HG02798 (cell line): ENCODE results near the gene CDC34.
"Not testable (repeated sequence)": the region's sequence is repeated elsewhere in the genome, so short reads cannot be mapped to it uniquely, and the experiment has no call there.

Experiments
- ATAC-seq: cut with Tn5 transposase; IDR thresholded peaks from one replicate; pipeline ENCODE4 v1.9.1; 2021; ENCODE audit warnings: mild to moderate bottlenecking; ENCODE audit not compliant: unreplicated experiment, poor library complexity

CDC34 gene

GRCh38 chr19:583198-583967, 51.8 kb downstream of the CDC34 start:
- ATAC-seq = no peak

GRCh38 chr19:583968-584239, 52.3 kb downstream of the CDC34 start:
- ATAC-seq = no peak

DNA sequence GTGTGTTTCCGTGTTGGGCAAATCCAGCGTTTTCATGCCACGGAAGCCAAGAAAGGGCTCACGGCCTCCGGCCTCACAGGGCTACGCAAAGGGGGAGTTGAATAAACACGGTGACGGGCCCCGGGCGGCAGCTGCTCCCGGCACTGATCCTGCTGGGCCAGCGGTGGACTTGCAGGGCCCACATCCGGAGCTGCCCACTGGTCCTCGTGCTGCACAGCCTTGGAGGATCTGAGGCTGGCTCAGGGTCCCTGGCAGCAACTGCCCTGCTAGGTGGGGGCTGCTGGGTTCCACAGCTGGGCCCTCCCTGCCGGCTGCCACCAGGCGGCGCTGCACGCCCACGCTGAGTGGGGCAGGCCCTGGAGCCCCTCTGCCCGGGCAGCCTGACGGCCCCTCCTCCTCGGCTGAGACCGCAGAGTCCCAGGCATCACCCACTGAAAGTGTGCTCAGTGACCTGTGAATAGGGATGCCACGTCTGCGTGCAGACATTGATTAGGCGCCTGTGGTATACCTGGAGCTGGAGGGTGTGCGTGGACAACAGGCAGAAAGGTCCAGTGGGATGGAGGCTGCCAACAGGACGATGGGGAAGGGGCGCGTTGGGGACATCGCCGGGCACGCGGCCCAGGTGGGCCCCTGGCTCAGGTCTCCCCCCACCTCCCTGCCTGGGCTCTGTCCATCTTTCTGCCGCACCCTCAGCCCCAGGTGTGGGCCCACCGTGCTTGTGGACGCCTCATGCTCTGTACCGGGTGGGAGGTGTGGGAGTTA, 52.9 kb downstream of the CDC34 start:
- no peak for ATAC-seq

DNA sequence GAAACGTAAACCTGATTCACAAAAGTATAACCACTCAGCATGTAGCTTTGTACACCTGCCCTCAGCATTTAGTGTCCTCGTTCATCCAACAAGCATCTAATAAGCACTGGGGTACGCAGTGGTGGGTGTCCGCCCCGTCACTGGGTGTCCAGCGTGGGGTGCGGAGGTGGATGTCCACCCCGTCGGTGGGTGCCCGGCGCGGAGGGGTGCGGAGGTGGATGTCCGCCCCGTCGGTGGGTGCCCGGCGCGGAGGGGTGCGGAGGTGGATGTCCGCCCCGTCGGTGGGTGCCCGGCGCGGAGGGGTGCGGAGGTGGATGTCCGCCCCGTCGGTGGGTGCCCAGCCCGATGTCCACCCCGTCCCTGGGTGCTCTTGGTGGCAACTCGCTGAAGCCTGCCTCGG, 53.6 kb downstream of the CDC34 start:
- not testable (repeated sequence) for ATAC-seq

DNA sequence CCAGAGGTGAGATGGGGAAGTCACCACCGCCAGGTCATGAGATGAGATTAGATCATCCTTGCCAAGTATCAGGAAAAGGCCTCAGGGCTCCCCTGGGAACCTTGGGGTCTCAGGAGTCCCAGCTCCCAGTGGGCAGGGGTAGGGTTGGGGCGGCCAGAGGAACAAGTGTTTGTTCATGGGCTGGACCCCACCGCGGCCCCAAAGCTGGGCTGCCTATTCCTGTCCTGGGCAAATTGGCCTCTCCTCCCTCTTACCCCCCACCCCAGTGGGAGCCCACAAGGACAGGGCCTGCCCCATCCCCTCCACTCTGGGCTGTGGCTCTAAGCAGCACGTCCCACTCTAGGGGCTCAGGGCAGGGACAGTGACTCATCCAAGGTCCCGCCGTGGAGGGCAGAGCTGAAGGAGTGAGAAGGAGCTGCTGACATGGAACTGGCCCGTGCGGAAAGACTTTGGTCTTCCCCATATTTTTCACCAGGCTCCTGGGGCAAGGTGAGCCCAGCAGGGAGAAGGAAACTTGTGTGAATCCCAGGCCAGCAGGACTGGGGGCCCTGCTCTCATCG, 54.1 kb downstream of the CDC34 start:
- ATAC-seq = no peak

DNA sequence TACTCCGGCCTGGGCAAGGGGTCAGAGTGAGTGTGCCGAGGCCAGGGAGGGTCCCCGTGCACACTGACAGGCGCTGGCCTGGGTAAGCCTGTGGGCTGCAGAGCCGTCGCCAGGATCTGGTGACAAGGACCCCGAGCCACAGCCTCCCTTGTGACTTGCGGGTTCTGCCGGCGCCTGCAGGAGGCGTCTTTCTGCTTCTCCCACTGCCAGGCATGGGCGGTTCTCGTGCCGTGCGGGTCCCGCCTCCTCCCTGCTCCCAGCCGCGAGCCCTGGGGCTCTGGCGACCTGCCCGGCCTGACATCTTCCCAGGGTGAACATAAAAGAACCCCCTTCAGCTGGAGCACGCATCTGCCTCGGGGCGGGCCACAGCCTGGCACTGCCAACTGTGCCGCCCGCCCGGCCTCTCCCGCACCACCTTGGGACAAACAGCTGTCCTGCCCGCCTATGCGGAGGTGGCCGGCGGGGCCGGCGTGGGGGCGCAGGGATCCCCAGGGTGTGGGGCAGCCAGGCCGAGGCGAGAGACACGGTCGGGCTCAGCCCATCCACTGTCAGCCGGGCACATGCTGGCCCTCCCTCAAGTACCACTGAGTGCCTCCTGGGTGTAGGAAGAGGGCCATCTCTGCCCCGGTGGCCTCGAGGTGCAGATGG, 56.7 kb downstream of the CDC34 start:
- no peak for ATAC-seq

DNA sequence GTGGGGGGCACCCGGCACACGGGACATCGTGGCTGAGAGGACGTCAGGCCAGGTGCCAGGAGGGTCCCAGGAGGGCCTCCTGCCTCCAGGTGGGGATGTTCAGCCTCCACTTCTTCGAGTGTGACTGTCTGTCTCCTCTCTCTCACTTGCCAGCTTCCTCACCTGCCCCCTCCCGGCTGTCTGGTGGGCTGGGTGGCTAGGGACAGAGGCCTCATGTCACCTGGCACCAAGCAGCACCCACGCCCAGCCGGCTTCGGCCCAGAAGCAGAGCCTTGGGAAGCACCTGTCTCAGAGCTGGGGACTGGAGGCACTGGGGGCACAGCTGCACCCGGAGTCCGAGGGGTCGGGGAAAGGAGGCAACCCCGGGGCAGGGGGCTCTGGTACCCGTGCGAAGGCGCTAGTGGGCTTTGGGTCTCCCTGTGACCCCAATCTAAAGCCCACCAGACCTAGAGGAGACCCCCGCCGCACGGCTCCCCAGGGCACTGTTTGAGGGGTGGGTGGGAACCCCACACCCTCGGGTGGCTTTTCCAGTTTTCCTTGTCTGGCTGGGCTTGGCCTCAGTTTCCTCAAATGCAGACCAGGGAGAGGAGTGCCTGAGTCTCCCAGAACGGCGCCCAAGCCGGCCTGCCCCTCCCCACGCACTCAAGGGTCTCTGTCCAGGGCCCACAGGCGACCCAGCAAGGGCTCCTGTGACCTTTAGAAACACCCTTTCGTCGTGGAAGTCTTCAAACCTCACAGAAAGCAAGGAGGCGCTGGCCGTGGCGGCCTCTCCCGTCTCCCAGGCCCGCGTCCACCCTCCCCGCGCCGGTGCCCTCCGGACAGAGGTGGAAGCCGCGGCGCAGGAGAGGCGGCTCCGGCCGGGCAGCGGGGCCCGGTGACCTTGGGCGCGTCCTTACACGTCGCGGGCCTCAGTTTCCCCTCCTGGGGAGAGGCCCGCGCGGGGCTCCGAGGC, 57.5 kb downstream of the CDC34 start:
- ATAC-seq = no peak

- no peak for ATAC-seq
Observed at GRCh38 chr19:589693-590395, 58.3 kb downstream of the CDC34 start, which contains the start of gene HCN2. Gene HCN2, plus strand, starts transcription at chr19:589881. Its CDS starts 65 bp downstream, at chr19:589946.

- ATAC-seq = no peak
Observed at GRCh38 chr19:590396-590745, 58.8 kb downstream of the CDC34 start.

DNA sequence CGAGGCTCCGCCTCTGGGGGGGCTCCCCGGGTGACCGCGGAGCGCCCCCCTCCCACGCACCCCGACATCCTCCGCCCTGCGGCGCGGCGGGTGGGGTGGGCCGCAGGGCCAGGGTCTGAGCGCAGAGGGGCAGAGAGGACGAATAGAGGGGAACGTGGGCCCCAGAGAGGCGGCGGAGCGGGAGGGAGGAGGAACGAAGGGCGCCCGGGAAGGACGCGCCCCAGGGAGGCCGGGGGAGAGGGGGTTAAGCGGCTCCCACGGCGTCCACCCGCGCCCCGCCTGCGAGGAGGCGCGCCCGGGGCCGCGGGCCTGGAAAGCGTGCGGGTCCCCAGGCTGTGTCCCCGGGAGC, 59.2 kb downstream of the CDC34 start:
- ATAC-seq = no peak

GRCh38 chr19:591099-591958, 59.8 kb downstream of the CDC34 start:
- no peak for ATAC-seq
